WTC11 (cell line): Measurements from ENCODE around the gene GALNT5.

ENCODE experiments used
- CBFB ChIP-seq: sonication (generic); formaldehyde crosslinking; IDR thresholded peaks from 2 replicates; pipeline ENCODE4 v1.8.1; 2022; ENCODE audit warnings: mild to moderate bottlenecking, low read depth, missing genetic modification reagents
- E2F1 ChIP-seq: sonication (generic); formaldehyde crosslinking; IDR thresholded peaks from 2 replicates; pipeline ENCODE4 v1.8.0; 2022; ENCODE audit warnings: mild to moderate bottlenecking, missing genetic modification reagents
- FOXP1 ChIP-seq: sonication (generic); formaldehyde crosslinking; IDR thresholded peaks from 2 replicates; pipeline ENCODE4 v1.8.0; 2022; ENCODE audit warnings: missing genetic modification reagents, mild to moderate bottlenecking, moderate library complexity, borderline replicate concordance
- ZNF263 ChIP-seq: sonication (generic); formaldehyde crosslinking; IDR thresholded peaks from 2 replicates; pipeline ENCODE4 v1.8.1; 2022; ENCODE audit warnings: low read depth, mild to moderate bottlenecking, moderate library complexity, missing genetic modification reagents
- ZNF425 ChIP-seq: fragments of 250-450 bp; sonication (Bioruptor Pico); conservative IDR thresholded peaks from 2 replicates; pipeline ENCODE4 v1.9.0; 2021; ENCODE audit warnings: mild to moderate bottlenecking
- TF ChIP-seq, protein P1 (sequence below): fragments of 200-600 bp; IDR thresholded peaks from 2 replicates; pipeline ENCODE4 v1.8.0; 2022; ENCODE audit warnings: antibody characterized with exemption
- TF ChIP-seq, protein P2 (sequence below): sonication (generic); formaldehyde crosslinking; IDR thresholded peaks from 2 replicates; pipeline ENCODE4 v1.8.1; 2022; ENCODE audit warnings: low read depth, missing genetic modification reagents, borderline replicate concordance
- TF ChIP-seq, protein P3 (sequence below): sonication (generic); formaldehyde crosslinking; IDR thresholded peaks from 2 replicates; pipeline ENCODE4 v1.8.1; 2022; ENCODE audit warnings: low read depth, mild to moderate bottlenecking, moderate library complexity, missing genetic modification reagents, borderline replicate concordance
- TF ChIP-seq, protein P4 (sequence below): sonication (generic); formaldehyde crosslinking; IDR thresholded peaks from 2 replicates; pipeline ENCODE4 v1.8.1; 2022; ENCODE audit warnings: missing genetic modification reagents, borderline replicate concordance
- TF ChIP-seq, protein P5 (sequence below): sonication (generic); formaldehyde crosslinking; IDR thresholded peaks from 2 replicates; pipeline ENCODE4 v1.8.1; 2023; ENCODE audit warnings: mild to moderate bottlenecking, missing genetic modification reagents, borderline replicate concordance

- TF ChIP-seq, protein P1, sequence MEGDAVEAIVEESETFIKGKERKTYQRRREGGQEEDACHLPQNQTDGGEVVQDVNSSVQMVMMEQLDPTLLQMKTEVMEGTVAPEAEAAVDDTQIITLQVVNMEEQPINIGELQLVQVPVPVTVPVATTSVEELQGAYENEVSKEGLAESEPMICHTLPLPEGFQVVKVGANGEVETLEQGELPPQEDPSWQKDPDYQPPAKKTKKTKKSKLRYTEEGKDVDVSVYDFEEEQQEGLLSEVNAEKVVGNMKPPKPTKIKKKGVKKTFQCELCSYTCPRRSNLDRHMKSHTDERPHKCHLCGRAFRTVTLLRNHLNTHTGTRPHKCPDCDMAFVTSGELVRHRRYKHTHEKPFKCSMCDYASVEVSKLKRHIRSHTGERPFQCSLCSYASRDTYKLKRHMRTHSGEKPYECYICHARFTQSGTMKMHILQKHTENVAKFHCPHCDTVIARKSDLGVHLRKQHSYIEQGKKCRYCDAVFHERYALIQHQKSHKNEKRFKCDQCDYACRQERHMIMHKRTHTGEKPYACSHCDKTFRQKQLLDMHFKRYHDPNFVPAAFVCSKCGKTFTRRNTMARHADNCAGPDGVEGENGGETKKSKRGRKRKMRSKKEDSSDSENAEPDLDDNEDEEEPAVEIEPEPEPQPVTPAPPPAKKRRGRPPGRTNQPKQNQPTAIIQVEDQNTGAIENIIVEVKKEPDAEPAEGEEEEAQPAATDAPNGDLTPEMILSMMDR, result no peak
- TF ChIP-seq ZNF425 (no peak), E2F1 (no peak), FOXP1 (no peak), CBFB (no peak), ZNF263 (CRISPR knock-in tag) (no peak)
- TF ChIP-seq, protein P2, sequence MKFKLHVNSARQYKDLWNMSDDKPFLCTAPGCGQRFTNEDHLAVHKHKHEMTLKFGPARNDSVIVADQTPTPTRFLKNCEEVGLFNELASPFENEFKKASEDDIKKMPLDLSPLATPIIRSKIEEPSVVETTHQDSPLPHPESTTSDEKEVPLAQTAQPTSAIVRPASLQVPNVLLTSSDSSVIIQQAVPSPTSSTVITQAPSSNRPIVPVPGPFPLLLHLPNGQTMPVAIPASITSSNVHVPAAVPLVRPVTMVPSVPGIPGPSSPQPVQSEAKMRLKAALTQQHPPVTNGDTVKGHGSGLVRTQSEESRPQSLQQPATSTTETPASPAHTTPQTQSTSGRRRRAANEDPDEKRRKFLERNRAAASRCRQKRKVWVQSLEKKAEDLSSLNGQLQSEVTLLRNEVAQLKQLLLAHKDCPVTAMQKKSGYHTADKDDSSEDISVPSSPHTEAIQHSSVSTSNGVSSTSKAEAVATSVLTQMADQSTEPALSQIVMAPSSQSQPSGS, result no peak
- TF ChIP-seq, protein P3, sequence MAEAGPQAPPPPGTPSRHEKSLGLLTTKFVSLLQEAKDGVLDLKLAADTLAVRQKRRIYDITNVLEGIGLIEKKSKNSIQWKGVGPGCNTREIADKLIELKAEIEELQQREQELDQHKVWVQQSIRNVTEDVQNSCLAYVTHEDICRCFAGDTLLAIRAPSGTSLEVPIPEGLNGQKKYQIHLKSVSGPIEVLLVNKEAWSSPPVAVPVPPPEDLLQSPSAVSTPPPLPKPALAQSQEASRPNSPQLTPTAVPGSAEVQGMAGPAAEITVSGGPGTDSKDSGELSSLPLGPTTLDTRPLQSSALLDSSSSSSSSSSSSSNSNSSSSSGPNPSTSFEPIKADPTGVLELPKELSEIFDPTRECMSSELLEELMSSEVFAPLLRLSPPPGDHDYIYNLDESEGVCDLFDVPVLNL (CRISPR knock-in tag), result no peak
- TF ChIP-seq, protein P4, sequence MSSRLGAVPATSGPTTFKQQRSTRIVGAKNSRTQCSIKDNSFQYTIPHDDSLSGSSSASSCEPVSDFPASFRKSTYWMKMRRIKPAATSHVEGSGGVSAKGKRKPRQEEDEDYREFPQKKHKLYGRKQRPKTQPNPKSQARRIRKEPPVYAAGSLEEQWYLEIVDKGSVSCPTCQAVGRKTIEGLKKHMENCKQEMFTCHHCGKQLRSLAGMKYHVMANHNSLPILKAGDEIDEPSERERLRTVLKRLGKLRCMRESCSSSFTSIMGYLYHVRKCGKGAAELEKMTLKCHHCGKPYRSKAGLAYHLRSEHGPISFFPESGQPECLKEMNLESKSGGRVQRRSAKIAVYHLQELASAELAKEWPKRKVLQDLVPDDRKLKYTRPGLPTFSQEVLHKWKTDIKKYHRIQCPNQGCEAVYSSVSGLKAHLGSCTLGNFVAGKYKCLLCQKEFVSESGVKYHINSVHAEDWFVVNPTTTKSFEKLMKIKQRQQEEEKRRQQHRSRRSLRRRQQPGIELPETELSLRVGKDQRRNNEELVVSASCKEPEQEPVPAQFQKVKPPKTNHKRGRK (CRISPR knock-in tag), result no peak
- TF ChIP-seq, protein P5, sequence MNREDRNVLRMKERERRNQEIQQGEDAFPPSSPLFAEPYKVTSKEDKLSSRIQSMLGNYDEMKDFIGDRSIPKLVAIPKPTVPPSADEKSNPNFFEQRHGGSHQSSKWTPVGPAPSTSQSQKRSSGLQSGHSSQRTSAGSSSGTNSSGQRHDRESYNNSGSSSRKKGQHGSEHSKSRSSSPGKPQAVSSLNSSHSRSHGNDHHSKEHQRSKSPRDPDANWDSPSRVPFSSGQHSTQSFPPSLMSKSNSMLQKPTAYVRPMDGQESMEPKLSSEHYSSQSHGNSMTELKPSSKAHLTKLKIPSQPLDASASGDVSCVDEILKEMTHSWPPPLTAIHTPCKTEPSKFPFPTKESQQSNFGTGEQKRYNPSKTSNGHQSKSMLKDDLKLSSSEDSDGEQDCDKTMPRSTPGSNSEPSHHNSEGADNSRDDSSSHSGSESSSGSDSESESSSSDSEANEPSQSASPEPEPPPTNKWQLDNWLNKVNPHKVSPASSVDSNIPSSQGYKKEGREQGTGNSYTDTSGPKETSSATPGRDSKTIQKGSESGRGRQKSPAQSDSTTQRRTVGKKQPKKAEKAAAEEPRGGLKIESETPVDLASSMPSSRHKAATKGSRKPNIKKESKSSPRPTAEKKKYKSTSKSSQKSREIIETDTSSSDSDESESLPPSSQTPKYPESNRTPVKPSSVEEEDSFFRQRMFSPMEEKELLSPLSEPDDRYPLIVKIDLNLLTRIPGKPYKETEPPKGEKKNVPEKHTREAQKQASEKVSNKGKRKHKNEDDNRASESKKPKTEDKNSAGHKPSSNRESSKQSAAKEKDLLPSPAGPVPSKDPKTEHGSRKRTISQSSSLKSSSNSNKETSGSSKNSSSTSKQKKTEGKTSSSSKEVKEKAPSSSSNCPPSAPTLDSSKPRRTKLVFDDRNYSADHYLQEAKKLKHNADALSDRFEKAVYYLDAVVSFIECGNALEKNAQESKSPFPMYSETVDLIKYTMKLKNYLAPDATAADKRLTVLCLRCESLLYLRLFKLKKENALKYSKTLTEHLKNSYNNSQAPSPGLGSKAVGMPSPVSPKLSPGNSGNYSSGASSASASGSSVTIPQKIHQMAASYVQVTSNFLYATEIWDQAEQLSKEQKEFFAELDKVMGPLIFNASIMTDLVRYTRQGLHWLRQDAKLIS (CRISPR knock-in tag), result no peak
These were observed 82.6 kb downstream of the GALNT5 start for GRCh38 chr2:157339965-157340655.
